Activated CD4-positive, alpha-beta T cell treated with anti-CD3 and anti-CD28 coated beads for 24 hours (primary cell): Measurements from ENCODE around the gene NRDE2.

Experiments
- DNase-seq, 2 donors: peaks; one replicate each; pipeline ENCODE4 v3.0.0-alpha.2; 2020; ENCODE audit warnings: low read depth in 2 of 2

The NRDE2 gene

DNA sequence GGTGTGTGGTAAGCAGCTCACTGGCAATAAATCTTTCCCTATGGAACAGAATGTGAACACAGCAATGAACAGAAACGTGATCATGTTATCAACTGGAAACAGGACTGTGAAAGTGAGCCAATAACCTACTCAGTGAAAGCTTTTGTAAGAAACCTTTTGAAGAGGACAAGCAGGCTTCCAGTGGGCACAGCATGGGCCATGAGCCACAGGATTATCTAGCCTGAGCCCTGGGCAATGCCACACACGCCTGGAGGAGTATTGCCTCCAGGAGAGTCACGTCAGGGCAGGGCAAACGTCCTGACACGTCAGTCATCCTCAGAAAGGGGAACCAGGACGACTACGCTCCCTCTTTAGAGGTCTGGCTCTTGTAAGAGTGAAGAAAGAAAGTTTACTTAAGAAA lies 32.3 kb downstream of the NRDE2 start:
- no peak for DNase-seq

DNA sequence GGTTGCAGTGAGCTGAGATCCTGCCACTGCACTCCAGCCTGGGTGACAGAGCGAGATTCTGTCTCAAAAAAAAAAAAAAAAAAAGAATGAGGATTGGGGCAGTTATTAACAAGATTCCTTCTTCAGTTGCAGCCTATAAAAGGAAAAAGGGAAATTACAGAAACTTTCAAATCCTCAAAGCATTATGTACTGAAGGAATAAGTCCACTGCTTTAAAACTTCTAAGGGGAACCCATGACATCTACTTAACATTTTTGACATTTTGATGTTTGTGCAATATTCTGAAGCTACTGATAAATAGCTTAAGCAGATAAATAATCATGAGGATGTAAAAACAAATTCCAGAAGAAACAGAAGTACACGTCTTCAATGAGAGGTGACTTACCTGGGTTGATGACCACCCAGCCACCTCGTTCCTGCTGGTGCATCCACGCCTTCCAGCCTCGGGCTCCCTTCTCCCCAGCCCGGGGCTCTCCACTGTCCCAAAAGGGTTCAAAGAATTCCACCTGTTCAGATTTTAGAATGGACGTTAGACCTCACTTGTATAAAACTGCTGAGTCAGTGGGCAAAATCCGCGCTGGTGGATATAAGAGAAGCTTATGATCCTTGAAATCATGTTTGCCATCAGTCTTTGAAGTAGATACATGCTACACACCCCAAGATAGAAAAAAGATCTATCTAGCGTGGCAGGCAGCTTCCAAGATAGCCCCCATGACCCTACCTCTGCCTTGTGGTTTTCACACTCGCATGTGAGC lies 33.7 kb downstream of the NRDE2 start:
- DNase-seq, result no peak

DNA sequence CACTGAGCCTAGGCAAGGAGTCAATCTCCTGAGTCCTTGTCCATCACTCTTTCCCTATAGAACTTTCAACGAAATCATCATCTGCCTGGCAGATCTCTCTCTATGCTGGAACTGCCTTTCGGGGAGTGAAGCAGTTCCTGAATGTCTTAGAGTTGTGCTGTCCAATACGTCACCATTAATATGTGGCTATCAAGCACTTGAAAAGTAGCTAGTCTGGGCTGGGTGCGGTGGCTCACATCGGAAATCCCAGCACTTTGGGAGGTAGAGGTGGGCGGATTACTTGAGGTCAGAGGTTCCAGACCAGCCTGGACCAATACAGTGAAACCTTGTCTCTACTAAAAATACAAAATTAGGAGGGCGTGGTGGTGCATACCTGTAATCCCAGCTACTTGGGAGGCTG lies 35.1 kb downstream of the NRDE2 start:
- no peak for DNase-seq

DNA sequence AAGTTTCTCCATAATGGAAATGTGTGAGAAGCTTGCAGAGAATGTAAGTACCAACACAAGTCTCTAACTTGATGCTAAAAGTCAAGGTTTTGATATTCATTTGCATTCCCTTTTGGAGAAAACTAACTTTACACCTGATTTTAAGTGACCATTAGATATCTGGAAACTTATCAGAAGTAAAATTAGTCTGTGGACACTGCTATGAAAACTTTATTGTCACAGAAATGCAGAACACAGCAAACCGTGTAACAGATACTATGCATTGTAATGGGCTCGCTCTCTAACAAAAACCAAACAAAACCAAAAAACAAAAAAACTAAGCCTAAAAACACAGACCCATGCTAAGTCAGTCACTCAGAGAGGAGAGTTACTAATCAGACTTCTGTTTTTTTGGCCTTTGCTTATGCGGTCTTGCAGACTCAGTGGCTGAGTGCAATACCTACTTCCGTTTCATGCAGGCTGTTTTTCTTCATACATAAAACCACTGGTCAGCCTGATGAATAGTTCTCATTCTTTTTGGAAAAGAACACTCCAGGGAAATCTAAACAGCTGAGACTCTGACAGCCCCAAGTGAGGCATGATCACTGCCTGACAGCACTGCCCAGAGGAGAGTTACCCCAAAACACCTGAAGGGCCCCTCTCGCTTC lies 35.7 kb downstream of the NRDE2 start:
- DNase-seq, result no peak

DNA sequence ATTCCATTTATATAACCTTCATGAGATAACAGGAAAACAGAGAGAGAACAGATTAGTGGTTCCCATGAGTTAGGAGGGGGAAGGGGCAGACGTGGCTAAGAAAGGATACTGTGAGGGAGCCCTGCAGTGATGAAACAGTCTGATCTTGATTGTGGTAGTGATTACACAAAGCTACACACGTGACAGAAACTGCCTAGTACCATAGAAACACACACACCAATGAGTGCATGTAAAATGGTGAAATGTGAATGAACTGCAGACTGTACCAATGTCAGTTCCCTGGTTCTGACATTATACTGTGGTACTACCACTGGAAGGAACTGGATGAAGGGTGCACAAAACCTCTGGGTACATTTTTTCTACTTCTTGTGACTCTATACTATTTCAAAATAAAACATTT lies 36.9 kb downstream of the NRDE2 start:
- DNase-seq, result no peak

DNA sequence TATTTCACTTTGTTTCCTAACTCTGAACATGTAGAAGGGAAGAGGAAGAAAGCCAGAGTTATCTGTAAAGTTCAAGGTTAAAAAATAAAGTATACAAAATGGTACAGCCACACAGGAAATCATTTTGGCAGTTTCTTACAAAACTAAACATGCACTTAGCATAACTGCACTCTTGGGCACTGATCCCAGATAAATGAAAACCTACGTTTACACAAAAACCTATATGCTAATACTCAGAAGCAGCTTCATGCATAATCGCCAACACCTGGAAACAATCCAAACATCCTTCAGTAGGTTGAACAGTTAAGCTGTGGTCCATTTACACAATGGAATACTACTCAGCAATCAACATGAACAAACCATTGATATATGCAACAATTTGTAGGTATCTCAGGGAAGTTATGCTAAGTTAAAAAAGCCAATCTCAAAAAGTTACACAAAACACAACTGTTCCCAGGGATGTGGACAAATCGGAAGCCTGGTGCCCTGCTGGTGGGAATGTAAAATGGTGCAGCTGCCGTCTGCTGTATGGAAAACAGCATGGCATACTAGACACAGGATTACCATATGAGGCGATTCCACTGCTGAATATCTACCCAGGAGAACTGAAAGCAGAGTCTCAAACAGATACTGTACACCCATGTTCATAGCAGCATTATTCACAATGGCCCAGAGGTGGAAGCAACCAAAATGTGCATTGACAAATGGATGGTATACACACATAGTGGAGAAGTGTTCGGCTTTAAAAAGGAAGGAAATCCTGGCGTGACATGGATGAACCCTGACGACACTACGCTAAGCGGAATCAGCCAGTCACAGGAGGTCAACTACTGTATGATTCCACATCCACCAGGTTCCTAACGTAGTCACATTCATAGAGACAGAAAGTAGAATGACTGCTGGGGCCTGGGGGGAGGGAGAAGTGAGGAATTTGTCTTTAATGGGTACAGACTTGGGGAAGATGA lies 37.7 kb downstream of the NRDE2 start:
- no peak for DNase-seq

DNA sequence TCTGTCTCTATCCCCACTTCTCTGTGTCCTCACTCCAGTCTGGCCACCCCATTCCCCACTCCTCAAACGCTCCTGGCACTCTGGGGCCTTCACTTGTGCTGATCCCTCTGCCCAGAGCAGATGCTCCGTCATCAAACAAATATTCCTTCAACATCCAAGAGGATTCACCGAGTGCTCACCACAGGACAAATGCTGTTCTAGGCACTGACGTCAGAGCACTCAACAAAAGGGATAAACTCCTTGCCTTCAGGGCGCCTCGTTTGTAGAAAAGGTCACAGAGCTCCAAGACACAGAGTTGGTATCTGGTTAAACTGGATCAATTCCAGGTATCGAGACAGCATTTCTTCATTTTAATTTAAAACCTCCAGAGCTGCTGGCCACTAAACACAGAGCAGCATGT lies 40.0 kb downstream of the NRDE2 start:
- no peak for DNase-seq

DNA sequence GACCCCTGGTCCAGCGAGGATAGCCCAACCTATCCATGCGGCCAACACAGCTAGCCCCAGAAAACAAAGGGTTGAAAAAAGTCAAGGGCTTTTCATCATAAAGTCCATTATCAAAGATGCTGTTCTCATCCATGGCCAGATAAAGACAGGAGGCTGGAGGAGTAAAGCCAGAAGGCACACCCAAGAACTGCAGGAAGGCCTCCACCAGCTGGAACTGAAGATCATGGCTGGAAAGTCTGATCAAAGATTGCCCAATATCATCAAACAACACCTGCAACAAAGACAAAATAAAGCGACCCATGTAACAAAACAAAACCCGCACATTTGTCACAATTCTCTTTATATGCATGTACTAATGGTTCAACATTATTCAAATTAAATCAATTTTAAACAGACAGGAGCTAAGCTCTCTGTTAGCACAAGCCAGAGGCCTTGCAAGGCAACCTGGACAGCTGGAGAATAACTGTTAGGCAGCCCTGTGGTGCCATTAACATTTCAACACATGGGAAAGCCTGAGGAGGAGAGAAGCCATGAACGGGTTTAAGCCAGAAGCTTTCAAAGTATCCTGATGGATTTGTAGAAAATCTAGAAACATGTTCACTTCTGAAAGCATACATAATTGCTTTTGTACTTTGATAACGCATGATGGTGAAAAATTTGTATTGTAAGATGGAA lies 41.3 kb downstream of the NRDE2 start:
- DNase-seq, result no peak

DNA sequence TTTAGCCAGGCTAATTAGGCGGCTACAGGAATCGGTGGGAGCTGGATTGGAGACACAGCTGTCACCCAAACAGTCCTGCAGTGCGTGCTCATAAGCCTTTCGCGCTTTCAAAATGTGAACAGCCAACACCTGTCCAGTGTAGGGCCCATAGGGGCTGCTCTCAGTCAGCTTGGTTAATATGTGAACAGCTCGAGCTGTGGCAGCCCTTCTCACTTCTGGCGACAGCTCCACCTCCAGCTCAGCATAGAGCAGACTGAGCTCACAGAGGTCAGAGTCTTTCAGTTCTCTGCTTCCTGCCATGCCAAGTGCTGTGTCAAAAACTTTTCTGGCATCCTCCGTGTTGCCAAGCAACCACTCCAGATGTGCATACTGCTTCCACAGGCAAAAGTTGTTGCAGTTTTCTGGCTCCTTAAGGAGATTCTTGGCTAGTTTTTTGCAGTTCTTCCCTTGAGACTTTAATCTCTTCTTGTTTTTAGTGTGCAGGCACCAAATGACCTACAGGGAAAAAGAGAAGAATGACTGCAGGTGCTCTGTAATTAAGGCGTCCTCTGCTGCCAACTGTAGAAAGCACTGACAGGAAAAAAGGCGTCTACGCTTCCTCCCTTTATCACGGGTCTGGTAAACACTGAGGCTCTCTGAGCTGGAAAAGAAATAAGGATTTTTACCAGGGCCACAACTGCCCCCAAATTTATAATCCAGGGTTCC lies 42.9 kb downstream of the NRDE2 start:
- no peak for DNase-seq

DNA sequence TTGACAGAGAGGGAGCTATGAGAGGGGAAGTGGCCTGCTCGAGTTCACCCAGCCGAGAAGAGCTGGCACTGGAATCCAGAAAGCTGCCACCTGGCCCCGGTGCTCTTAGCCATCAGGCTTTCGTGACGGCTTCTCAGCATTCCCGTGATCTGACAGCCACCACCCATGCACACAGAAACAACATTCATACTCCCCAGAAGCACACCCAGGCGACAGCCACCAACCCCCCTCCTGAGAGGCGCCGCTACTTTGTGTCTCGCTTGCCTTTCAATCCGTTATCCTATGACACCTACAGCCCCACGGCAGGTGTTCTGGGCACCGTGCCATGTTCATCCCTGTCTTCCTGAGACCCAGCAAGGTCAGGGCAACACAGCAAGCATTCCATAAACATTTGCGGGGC lies 44.0 kb downstream of the NRDE2 start:
- no peak for DNase-seq

DNA sequence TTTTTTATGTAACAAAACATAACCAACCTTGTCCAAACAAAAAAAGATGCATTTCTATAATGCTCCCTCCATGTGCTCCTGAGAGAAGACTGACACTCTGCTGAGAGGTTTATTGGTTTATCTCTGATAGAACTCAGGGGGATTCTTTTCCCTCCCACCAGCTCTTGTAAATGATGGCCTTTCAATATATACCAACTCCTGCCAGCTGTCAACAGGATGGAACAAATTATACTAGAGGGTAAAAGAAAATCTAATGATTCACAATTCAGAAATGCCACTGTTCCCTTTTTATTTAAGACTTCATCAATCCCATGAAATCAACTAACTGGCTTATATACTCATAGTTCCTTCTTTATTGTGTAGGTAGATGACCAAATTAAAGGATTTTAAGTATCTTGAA lies 50.0 kb downstream of the NRDE2 start:
- no peak for DNase-seq

DNA sequence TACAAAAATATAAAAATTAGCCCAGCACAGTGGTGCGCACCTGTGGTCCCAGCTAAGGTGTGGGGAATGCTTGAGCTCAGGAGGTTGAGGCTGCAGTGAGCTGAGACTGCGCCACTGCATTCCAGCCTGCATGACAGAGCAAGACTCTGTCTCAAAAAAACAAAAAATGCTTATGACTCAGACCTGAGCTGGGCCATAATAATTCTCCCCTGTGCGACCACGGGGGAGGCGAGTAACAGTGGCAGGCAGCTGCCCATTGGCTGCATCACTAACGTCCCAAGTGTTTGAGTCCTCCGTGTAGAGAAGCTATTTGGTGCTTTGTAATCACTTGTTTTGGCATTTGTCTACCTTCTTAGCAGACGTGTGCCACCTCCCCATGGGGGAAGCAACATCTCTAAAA lies 50.5 kb downstream of the NRDE2 start:
- DNase-seq, result no peak

DNA sequence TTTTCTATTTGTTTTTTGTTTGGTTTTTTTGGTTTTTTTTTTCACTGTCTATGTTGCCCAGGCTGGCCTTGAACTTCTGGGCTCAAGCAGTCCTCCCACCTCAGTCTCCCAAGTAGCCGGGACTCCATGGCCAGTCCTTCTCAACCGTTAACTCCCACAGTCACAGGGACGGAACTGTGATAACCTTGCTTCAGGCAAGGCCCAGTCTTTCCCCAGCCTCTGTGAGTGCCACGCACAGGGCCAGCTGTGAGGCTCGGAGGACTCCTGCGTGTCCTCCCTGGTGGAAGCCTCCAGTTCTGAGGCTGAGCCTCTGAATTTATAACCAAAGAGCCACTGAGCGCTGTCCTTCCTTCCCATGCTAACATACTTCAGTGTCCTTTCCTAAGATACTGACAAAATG lies 51.6 kb downstream of the NRDE2 start:
- no peak for DNase-seq

DNA sequence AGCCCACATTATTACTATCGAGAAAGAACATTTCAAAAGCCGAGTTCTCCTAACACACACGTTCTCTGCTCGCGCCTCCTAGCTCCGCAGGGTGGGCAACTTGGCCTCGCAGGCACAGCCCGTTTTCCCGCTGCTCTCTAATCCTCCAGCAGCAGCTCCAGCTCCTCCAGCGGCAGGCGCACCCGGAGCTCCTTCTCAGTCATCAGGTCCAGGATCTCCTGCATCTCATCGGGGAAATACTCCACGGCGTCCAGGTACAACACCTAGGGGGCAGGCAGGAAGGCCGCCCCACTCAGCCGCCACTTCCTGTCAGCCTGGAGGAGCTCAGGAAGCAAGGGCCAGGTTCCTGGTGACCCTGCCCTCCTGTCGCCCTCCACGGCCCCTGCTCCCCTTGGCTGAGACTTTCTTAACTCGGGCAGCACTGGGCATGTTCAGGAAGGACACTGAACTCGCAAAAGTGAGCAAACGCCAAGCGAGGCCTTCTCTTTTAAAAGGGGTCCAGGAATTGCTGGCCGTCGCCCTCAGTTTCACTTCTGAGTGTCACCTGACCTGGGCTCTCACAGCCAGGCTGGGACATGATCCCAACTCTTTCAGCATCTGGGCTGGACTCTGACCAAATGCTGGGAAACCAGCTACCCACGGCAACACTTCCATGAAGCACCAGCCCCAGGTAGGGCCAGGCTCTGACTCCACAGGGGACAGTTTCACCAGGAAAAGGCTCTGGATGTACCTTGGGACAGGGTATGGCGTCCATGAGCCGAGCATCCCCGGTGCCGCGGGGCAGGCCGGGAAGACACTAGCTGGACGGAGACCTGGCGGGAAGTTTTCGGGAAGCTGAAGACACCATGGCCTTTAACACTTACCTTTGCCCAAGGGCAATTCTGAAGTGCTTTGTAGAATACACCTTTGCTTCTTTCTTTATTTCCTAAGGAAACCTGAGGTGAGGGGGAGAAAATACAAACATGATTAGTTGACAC lies 53.3 kb downstream of the NRDE2 start:
- DNase-seq, result no peak

DNA sequence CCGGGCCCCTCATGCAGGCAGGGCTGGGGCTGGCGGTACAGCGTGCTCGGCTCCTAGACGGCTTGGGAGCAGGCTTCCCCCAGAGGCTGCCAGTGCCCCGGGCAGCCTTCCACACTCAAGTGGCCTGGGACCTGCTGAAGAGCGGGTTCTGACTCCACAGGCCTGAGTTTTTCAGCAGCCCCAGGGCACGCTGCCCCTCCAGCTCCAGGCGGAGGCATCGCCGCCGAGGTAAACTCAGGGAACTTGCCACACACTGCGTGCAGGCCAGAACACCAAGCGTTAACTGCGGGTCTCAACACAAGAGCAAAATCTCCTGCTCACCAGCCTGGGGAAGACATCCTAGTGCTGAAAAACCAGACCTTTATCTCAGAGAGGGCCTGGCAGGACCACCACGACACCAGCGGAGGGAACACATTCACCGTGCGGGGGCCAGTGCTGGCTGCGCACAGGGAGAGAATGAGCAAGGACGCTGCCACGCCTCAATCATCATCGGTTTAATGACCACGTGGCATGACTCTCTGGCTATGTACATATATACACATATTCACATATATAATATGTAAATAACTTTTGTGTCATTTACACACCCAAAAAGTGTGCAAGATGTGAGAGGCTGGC lies 54.1 kb downstream of the NRDE2 start:
- no peak for DNase-seq

DNA sequence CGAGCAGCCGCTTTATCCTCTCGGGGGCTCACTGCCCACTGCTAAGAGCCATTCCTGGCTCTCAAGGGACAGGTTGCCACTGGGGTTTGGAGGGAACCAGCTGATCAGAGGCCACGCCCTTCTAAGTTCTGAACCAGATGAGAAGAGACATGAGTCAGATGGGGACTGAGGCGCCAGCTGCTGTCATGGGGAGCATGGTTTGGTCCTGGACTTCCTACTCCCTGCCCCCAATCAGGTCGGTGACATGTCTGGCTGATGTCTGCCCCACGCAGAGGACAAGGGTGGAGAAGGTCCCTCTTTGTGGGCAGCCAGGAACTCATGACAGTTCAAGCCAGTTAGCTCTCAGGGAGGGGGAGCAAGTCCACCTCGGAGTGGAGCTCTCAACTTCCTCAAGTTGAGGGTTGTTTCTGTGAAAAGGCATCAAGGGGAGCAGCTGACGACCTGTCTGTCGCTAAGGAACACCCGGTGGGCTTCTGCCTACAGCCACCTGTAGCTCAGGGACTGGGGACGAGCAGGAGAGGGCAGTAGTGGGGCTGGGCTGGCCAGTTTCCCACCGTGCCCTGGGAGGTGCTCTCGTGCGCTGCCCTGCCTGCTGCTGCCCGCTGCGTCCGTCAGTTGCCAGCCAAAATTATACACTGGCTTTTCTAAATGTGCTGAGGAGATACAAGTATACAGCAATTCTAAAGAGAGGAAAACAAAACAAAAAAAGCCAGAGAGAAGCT lies 54.9 kb downstream of the NRDE2 start:
- no peak for DNase-seq

DNA sequence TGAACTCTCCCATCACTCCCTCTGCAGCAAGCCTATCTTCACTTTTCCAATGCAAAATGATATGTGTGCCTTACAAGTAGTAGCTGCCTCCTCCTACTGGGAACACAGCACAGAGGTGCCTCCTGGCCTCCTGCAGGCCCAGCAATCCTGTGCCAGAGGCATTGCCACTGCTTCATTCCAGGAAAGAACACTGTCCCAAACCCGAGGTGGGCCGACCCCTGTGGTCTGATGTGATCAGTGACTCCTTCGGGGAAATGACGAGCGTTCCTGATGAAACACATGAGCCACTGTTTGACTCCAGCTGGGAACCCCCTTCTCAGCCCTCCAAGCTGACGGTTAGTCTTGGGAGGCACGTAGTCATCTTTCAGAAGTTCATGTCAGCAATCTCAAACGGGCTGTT lies 55.9 kb downstream of the NRDE2 start:
- no peak for DNase-seq

DNA sequence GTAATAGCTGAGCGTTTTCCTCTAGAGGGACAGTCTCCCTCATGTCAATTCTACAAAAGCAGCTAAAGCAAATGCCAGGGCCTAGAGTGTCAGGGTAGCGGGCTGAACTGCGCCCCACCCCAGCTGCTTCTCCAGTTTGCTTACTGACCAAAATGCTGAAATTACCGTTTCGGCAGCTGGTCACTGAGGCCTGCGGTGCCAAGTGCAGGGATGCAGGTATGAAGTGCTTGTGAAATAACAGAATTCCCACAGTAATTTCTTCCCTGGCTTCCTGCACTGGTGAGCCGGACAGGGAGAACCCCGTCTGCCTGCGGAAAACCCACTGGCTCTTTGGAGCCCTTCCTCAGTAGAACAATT lies 56.3 kb downstream of the NRDE2 start:
- DNase-seq, result no peak

DNA sequence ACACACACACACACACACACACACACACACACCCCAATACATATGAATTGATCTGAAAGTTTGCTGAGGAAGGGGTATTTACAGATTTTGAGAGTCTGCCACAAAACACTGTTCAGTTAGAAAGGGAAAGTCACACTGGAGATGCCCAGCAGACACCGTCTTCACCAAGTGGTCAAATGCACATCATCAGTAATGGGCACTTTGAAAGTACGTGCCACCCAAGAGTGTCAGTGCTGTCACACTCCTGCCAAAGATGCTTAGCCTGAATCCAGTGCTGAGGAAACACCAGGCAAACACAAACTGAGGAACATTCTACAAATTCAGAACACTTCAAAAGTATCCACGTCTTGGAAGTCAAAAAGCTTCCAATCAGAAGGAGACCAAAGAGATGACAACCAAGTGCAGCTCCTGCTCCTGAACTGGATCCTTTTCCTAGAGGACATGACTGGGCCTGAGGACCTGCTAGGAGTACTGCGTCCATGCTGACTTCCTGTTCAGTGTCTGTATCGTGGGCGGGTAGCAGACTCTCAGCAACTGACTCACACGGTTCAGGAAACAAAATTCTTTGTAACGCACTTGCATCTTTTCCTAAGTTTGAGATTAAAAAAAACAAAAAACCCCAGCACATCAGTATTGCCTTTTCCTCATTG lies 56.8 kb downstream of the NRDE2 start:
- no peak for DNase-seq
